A673 (cell line): Measurements from ENCODE around the gene MSH6. TPM values are rescaled to one million over a fixed set of nuclear protein-coding genes. Genes with fewer than 3 reads are reported as not detected.

Experiments
- BruUV-seq: library from RNA; stranded (reverse); fragments of 400-500 nt; replicated peaks from 2 replicates; lab custom pipeline; 2021; lab: Mats Ljungman, UMichigan
- CTCF ChIA-PET: fragments of 300-600 bp; sonication (Branson Sonifier 250); formaldehyde crosslinking; loops from one replicate; lab custom pipeline; 2022; ENCODE audit warnings: antibody characterized with exemption; lab: Charles Lee
- POLR2A ChIA-PET: fragments of 300-600 bp; sonication (Branson Sonifier 250); formaldehyde crosslinking; loops from one replicate; lab custom pipeline; 2022; ENCODE audit warnings: antibody characterized with exemption; ENCODE audit not compliant: low non-redundant PET; lab: Charles Lee
- DNase-seq: peaks from one replicate; pipeline ENCODE4 v3.0.0-alpha.2; 2015; ENCODE audit warnings: low spot score
- H3K27ac ChIP-seq: fragments of 200-600 bp; sonication (generic); 2 replicates; pipeline ENCODE4 v1.5.1; 2016; ENCODE audit warnings: mixed run types, low read depth, mild to moderate bottlenecking, mixed read lengths, antibody characterized with exemption, low read length; ENCODE audit not compliant: poor library complexity, severe bottlenecking
- H3K27me3 ChIP-seq: fragments of 200-600 bp; sonication (generic); replicated peaks from 2 replicates; pipeline ENCODE4 v1.6.1; 2017; ENCODE audit warnings: mixed run types, low read depth, mild to moderate bottlenecking, mixed read lengths, antibody characterized with exemption, low read length; ENCODE audit not compliant: insufficient read depth, poor library complexity
- H3K36me3 ChIP-seq: fragments of 200-600 bp; sonication (generic); 2 replicates; pipeline ENCODE4 v1.6.1; 2016; ENCODE audit warnings: mixed run types, mild to moderate bottlenecking, mixed read lengths, antibody characterized with exemption, low read length; ENCODE audit not compliant: insufficient read depth, poor library complexity, severe bottlenecking
- H3K4me1 ChIP-seq: fragments of 200-600 bp; sonication (generic); 2 replicates; pipeline ENCODE4 v1.6.1; 2017; ENCODE audit warnings: mixed run types, mild to moderate bottlenecking, mixed read lengths, antibody characterized with exemption, low read length; ENCODE audit not compliant: insufficient read depth, poor library complexity, severe bottlenecking
- H3K4me3 ChIP-seq: fragments of 200-600 bp; sonication (generic); 2 replicates; pipeline ENCODE4 v1.5.1; 2016; ENCODE audit warnings: low read depth, mixed run types, mild to moderate bottlenecking, mixed read lengths, low read length; ENCODE audit not compliant: poor library complexity, severe bottlenecking
- H3K9me3 ChIP-seq: fragments of 200-600 bp; sonication (generic); 2 replicates; pipeline ENCODE4 v1.6.1; 2016; ENCODE audit warnings: mixed run types, low read depth, mild to moderate bottlenecking, mixed read lengths, antibody characterized with exemption, low read length; ENCODE audit not compliant: poor library complexity, severe bottlenecking
- EZH2 ChIP-seq: fragments of 200-600 bp; sonication (generic); IDR thresholded peaks from 2 replicates; pipeline ENCODE4 v1.6.1; 2017; ENCODE audit warnings: borderline replicate concordance, low read depth, mild to moderate bottlenecking, mixed read lengths, antibody characterized with exemption, low read length; ENCODE audit not compliant: poor library complexity, severe bottlenecking
- intact Hi-C: fragments of 100-400 bp; cut with micrococcal nuclease; formaldehyde crosslinking; loops from one replicate; pipeline ENCODE4 v1.10.0; 2022; ENCODE audit not compliant: unreplicated experiment
- total RNA-seq: library from RNA; stranded (reverse); gene quantifications from 2 replicates; pipeline ENCODE4 v1.2.3, GENCODE V29; 2021
- TF ChIP-seq, protein P1 (sequence below): fragments of 300-800, 200-600 bp; sonication (generic); conservative IDR thresholded peaks from 2 replicates; pipeline ENCODE4 v1.5.1; 2017; ENCODE audit warnings: low read depth, mild to moderate bottlenecking, antibody characterized with exemption, low read length, moderate library complexity, mixed read lengths

The MSH6 gene
- total RNA-seq, 1 experiment from 2014 or later = 182 TPM

GRCh38 chr2:47735912-47736311 is 47.0 kb upstream of the MSH6 start:
- Histone ChIP-seq H3K4me3 (no peak overlapping the region), H3K27me3 (peaks cover 3% of the 10 kb centered on the region), H3K4me1 (no peaks in the 10 kb centered on the region), H3K27ac (no peak overlapping the region), H3K9me3 (no peaks in the 10 kb centered on the region), H3K36me3 (no peaks in the 10 kb centered on the region)
- DNase-seq = no peak
- no peak for TF ChIP-seq EZH2
- TF ChIP-seq, protein P1, sequence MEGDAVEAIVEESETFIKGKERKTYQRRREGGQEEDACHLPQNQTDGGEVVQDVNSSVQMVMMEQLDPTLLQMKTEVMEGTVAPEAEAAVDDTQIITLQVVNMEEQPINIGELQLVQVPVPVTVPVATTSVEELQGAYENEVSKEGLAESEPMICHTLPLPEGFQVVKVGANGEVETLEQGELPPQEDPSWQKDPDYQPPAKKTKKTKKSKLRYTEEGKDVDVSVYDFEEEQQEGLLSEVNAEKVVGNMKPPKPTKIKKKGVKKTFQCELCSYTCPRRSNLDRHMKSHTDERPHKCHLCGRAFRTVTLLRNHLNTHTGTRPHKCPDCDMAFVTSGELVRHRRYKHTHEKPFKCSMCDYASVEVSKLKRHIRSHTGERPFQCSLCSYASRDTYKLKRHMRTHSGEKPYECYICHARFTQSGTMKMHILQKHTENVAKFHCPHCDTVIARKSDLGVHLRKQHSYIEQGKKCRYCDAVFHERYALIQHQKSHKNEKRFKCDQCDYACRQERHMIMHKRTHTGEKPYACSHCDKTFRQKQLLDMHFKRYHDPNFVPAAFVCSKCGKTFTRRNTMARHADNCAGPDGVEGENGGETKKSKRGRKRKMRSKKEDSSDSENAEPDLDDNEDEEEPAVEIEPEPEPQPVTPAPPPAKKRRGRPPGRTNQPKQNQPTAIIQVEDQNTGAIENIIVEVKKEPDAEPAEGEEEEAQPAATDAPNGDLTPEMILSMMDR = no peak
- POLR2A ChIA-PET = no interaction called here
- intact Hi-C loops = no loop called here
- CTCF ChIA-PET = no interaction called here
- BruUV-seq = no TSS peak

- Histone ChIP-seq H3K36me3 (no peaks in the 10 kb centered on the region), H3K27me3 (peaks cover 3% of the 10 kb centered on the region), H3K4me1 (no peaks in the 10 kb centered on the region), H3K9me3 (no peaks in the 10 kb centered on the region), H3K4me3 (no peak overlapping the region), H3K27ac (no peak overlapping the region)
- no TSS peak for BruUV-seq
- intact Hi-C loops = no loop called here
- TF ChIP-seq, protein P1 = no peak
- no peak for TF ChIP-seq EZH2
- DNase-seq = no peak
- POLR2A ChIA-PET = no interaction called here
- CTCF ChIA-PET = no interaction called here
Observed at GRCh38 chr2:47737191-47737975, 45.6 kb upstream of the MSH6 start.

DNA sequence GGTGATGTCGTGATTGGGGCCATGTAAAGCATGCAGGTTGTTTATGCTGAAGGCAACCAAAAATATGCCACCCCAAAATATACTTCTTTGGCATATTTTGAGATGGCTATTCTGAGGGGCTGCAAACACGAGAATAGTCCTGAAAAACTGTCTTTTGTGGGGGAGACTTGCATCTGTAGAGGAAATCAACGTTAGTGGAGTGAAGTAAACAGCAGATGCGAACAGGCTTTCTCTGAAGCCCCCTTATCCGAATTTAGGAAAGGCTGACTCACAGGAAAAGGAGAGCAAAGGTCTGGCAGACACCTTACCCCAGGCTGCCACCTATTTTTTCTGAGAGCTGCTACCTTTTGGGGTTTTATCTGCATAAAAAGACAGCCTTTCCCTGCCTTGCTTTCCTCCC is 44.6 kb upstream of the MSH6 start:
- TF ChIP-seq EZH2 = no peak
- TF ChIP-seq, protein P1 = no peak
- H3K9me3 ChIP-seq = no peaks in the 10 kb centered on the region
- no peaks in the 10 kb centered on the region for H3K36me3 ChIP-seq
- intact Hi-C loops = no loop called here
- BruUV-seq = no TSS peak
- no peak for DNase-seq
- ChIA-PET POLR2A (no interaction called here), CTCF (no interaction called here)
- H3K27ac ChIP-seq = no peak overlapping the region
- peaks cover 3% of the 10 kb centered on the region for H3K27me3 ChIP-seq
- no peaks in the 10 kb centered on the region for H3K4me1 ChIP-seq
- H3K4me3 ChIP-seq = no peak overlapping the region
